ENCODE results near the gene GULP1.
"Not testable (repeated sequence)": the region's sequence is repeated elsewhere in the genome, so short reads cannot be mapped to it uniquely, and the experiment has no call there.

The GULP1 gene

GRCh38 chr2:188449971-188450370 is 158.3 kb downstream of the GULP1 start:
- Mint-ChIP-seq H3K4me1 (ENCODE audit: low read depth) (no peaks in the 10 kb centered on the region), H3K4me3 (no peak overlapping the region), H3K9me3 (no peaks in the 10 kb centered on the region), H3K27ac (no peak overlapping the region), H3K27me3 (no peaks in the 10 kb centered on the region), H3K36me3 (ENCODE audit: low read depth) (no peaks in the 10 kb centered on the region)
- intact Hi-C loops (cut with micrococcal nuclease), result no loop called here

GRCh38 chr2:188450732-188451483 is 159.2 kb downstream of the GULP1 start:
- Mint-ChIP-seq H3K4me1 (ENCODE audit: low read depth) (no peaks in the 10 kb centered on the region), H3K27ac (no peak overlapping the region), H3K9me3 (peaks cover 8% of the 10 kb centered on the region), H3K27me3 (no peaks in the 10 kb centered on the region), H3K4me3 (no peak overlapping the region), H3K36me3 (ENCODE audit: low read depth) (no peaks in the 10 kb centered on the region)
- intact Hi-C loops (cut with micrococcal nuclease), result no loop called here

- Mint-ChIP-seq H3K36me3 (ENCODE audit: low read depth) (no peaks in the 10 kb centered on the region), H3K9me3 (peaks cover 16% of the 10 kb centered on the region), H3K27me3 (no peaks in the 10 kb centered on the region), H3K27ac (no peak overlapping the region), H3K4me3 (no peak overlapping the region), H3K4me1 (ENCODE audit: low read depth) (no peaks in the 10 kb centered on the region)
- intact Hi-C loops (cut with micrococcal nuclease), result no loop called here
These were observed 160.4 kb downstream of the GULP1 start for GRCh38 chr2:188452084-188452483.

GRCh38 chr2:188456114-188456909 is 164.6 kb downstream of the GULP1 start:
- Mint-ChIP-seq H3K27ac (no peak overlapping the region), H3K27me3 (no peaks in the 10 kb centered on the region), H3K4me1 (ENCODE audit: low read depth) (no peaks in the 10 kb centered on the region), H3K36me3 (ENCODE audit: low read depth) (no peaks in the 10 kb centered on the region), H3K4me3 (no peak overlapping the region), H3K9me3 (peaks cover 16% of the 10 kb centered on the region)
- intact Hi-C loops (cut with micrococcal nuclease), result no loop called here

- H3K27me3 Mint-ChIP-seq, result no peaks in the 10 kb centered on the region
- intact Hi-C loops (cut with micrococcal nuclease), result no loop called here
- no peak overlapping the region for H3K27ac Mint-ChIP-seq
- H3K9me3 Mint-ChIP-seq, result peaks cover 16% of the 10 kb centered on the region
- no peaks in the 10 kb centered on the region for H3K36me3 Mint-ChIP-seq (ENCODE audit: low read depth)
- H3K4me1 Mint-ChIP-seq (ENCODE audit: low read depth), result no peaks in the 10 kb centered on the region
- no peak overlapping the region for H3K4me3 Mint-ChIP-seq
These were observed 167.4 kb downstream of the GULP1 start for GRCh38 chr2:188459061-188459460.

GRCh38 chr2:188466078-188466477 is 174.4 kb downstream of the GULP1 start:
- H3K27ac Mint-ChIP-seq; H3K27me3 Mint-ChIP-seq; H3K4me1 Mint-ChIP-seq (ENCODE audit: low read depth); H3K4me3 Mint-ChIP-seq; H3K36me3 Mint-ChIP-seq (ENCODE audit: low read depth); intact Hi-C loops (cut with micrococcal nuclease): not testable (repeated sequence)
- H3K9me3 Mint-ChIP-seq, result peaks cover 18% of the 10 kb centered on the region

- Mint-ChIP-seq H3K27me3 (no peaks in the 10 kb centered on the region), H3K4me1 (ENCODE audit: low read depth) (no peaks in the 10 kb centered on the region), H3K9me3 (peaks cover 23% of the 10 kb centered on the region), H3K4me3 (no peak overlapping the region), H3K36me3 (ENCODE audit: low read depth) (no peaks in the 10 kb centered on the region), H3K27ac (no peak overlapping the region)
- intact Hi-C loops (cut with micrococcal nuclease), result no loop called here
These were observed 175.1 kb downstream of the GULP1 start for GRCh38 chr2:188466761-188467160.

GRCh38 chr2:188471166-188471565 is 179.5 kb downstream of the GULP1 start:
- intact Hi-C loops (cut with micrococcal nuclease), result no loop called here
- H3K9me3 Mint-ChIP-seq, result peaks cover 31% of the 10 kb centered on the region
- H3K4me1 Mint-ChIP-seq (ENCODE audit: low read depth), result no peaks in the 10 kb centered on the region
- H3K36me3 Mint-ChIP-seq (ENCODE audit: low read depth), result no peaks in the 10 kb centered on the region
- no peak overlapping the region for H3K4me3 Mint-ChIP-seq
- no peak overlapping the region for H3K27ac Mint-ChIP-seq
- no peaks in the 10 kb centered on the region for H3K27me3 Mint-ChIP-seq

GRCh38 chr2:188473306-188473705 is 181.6 kb downstream of the GULP1 start:
- no peaks in the 10 kb centered on the region for H3K4me1 Mint-ChIP-seq (ENCODE audit: low read depth)
- H3K27ac Mint-ChIP-seq, result no peak overlapping the region
- peaks cover 31% of the 10 kb centered on the region for H3K9me3 Mint-ChIP-seq
- no peak overlapping the region for H3K4me3 Mint-ChIP-seq
- H3K27me3 Mint-ChIP-seq, result no peaks in the 10 kb centered on the region
- no peaks in the 10 kb centered on the region for H3K36me3 Mint-ChIP-seq (ENCODE audit: low read depth)
- intact Hi-C loops (cut with micrococcal nuclease), result no loop called here

- Mint-ChIP-seq H3K27me3 (no peaks in the 10 kb centered on the region), H3K36me3 (ENCODE audit: low read depth) (no peaks in the 10 kb centered on the region), H3K4me1 (ENCODE audit: low read depth) (no peaks in the 10 kb centered on the region), H3K9me3 (peaks cover 31% of the 10 kb centered on the region), H3K4me3 (no peak overlapping the region), H3K27ac (no peak overlapping the region)
- intact Hi-C loops (cut with micrococcal nuclease), result no loop called here
These were observed 182.6 kb downstream of the GULP1 start for GRCh38 chr2:188474316-188474715.

- Mint-ChIP-seq H3K27ac (no peak overlapping the region), H3K4me3 (no peak overlapping the region), H3K27me3 (no peaks in the 10 kb centered on the region), H3K36me3 (ENCODE audit: low read depth) (no peaks in the 10 kb centered on the region), H3K9me3 (peaks cover 23% of the 10 kb centered on the region), H3K4me1 (ENCODE audit: low read depth) (no peaks in the 10 kb centered on the region)
- intact Hi-C loops (cut with micrococcal nuclease), result no loop called here
These were observed 184.3 kb downstream of the GULP1 start for GRCh38 chr2:188475945-188476344.

GRCh38 chr2:188477564-188478103 is 186.0 kb downstream of the GULP1 start:
- Mint-ChIP-seq H3K4me1 (ENCODE audit: low read depth) (no peaks in the 10 kb centered on the region), H3K9me3 (peaks cover 8% of the 10 kb centered on the region), H3K27me3 (no peaks in the 10 kb centered on the region), H3K27ac (no peak overlapping the region), H3K4me3 (no peak overlapping the region), H3K36me3 (ENCODE audit: low read depth) (no peaks in the 10 kb centered on the region)
- intact Hi-C loops (cut with micrococcal nuclease), result no loop called here

- Mint-ChIP-seq H3K27ac (no peak overlapping the region), H3K27me3 (no peaks in the 10 kb centered on the region), H3K9me3 (no peaks in the 10 kb centered on the region), H3K36me3 (ENCODE audit: low read depth) (no peaks in the 10 kb centered on the region), H3K4me3 (no peak overlapping the region), H3K4me1 (ENCODE audit: low read depth) (no peaks in the 10 kb centered on the region)
- intact Hi-C loops (cut with micrococcal nuclease), result no loop called here
These were observed 187.1 kb downstream of the GULP1 start for GRCh38 chr2:188478724-188479123.

- H3K4me3 Mint-ChIP-seq, result no peak overlapping the region
- no peak overlapping the region for H3K27ac Mint-ChIP-seq
- H3K27me3 Mint-ChIP-seq, result no peaks in the 10 kb centered on the region
- H3K36me3 Mint-ChIP-seq (ENCODE audit: low read depth), result no peaks in the 10 kb centered on the region
- H3K4me1 Mint-ChIP-seq (ENCODE audit: low read depth), result no peaks in the 10 kb centered on the region
- intact Hi-C loops (cut with micrococcal nuclease), result no loop called here
- H3K9me3 Mint-ChIP-seq, result no peaks in the 10 kb centered on the region
These were observed 189.8 kb downstream of the GULP1 start for GRCh38 chr2:188481474-188481873.

All from dendritic cell treated with granulocyte-macrophage colony-stimulating factor and Interleukin-4, amounts not matched to agents 40 ng/mL and 50 ng/mL, for 4 days (primary cell).